Fibroblast of skin of scalp (primary cell): Measurements from ENCODE around the gene SLFN13. TPM values are rescaled to one million over a fixed set of nuclear protein-coding genes. Genes with fewer than 3 reads are reported as not detected.
A peak's percentile ranks its signal among the peaks of the same experiment; 100 is the strongest.
"Not testable (repeated sequence)": the region's sequence is repeated elsewhere in the genome, so short reads cannot be mapped to it uniquely, and the experiment has no call there.

Experiments used
- DNase-seq: peaks from one replicate; pipeline ENCODE4 v3.0.0-alpha.2; 2013
- polyA plus RNA-seq, 2 experiments: library from polyadenylated mRNA; unstranded; fragments of 120-200 nt; gene quantifications; one replicate each; pipeline ENCODE4 v1.2.1, GENCODE V29; 2013; ENCODE audit not compliant: insufficient read length in 2 of 2

SLFN13 gene, protein sequence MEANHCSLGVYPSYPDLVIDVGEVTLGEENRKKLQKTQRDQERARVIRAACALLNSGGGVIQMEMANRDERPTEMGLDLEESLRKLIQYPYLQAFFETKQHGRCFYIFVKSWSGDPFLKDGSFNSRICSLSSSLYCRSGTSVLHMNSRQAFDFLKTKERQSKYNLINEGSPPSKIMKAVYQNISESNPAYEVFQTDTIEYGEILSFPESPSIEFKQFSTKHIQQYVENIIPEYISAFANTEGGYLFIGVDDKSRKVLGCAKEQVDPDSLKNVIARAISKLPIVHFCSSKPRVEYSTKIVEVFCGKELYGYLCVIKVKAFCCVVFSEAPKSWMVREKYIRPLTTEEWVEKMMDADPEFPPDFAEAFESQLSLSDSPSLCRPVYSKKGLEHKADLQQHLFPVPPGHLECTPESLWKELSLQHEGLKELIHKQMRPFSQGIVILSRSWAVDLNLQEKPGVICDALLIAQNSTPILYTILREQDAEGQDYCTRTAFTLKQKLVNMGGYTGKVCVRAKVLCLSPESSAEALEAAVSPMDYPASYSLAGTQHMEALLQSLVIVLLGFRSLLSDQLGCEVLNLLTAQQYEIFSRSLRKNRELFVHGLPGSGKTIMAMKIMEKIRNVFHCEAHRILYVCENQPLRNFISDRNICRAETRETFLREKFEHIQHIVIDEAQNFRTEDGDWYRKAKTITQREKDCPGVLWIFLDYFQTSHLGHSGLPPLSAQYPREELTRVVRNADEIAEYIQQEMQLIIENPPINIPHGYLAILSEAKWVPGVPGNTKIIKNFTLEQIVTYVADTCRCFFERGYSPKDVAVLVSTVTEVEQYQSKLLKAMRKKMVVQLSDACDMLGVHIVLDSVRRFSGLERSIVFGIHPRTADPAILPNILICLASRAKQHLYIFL
- polyA plus RNA-seq (2013, experiment 1 of 2; ENCODE audit: insufficient read length) = 1.8 TPM
- polyA plus RNA-seq (2013, experiment 2 of 2; ENCODE audit: insufficient read length) = 0.71 TPM

DNA sequence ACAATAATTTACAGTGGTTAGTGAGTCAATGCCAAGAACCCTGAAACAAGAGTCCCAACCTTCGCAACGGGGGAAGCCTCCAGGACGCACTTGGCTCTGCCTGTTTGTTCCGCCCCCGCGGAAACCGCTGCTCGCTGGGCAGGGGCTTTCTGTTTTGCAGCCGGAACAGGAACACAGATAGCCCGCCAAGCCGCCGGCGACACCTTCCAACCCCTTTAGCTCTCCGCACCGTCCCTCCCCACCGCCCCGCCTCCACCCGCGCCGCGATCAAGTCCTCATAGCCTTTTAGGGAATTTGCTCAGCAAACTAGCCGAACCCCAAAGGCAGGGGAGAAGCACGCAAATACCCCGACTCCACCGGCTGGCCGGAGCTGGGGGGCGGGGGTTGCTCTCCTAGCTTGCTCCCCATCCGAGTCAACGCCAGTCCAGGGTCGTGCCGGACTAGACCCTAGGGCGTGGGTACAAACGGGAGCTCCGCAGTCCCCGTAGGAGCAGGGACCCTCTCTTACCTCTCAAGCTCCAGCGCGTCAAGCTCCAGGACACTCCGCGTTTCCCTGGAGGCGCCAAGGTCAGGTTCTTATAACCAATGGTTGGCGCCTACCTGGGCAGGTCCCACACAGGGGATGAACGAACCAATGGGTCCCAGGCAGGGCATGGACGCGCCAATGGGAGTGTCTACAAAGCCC lies at the start of gene SLFN13:
Gene SLFN13, minus strand, starts transcription at position 553 of the 685 bp plus-strand sequence. CDS start 3,086 bp downstream, outside the sequence.
- DNase-seq = peak; percentile 21

DNA sequence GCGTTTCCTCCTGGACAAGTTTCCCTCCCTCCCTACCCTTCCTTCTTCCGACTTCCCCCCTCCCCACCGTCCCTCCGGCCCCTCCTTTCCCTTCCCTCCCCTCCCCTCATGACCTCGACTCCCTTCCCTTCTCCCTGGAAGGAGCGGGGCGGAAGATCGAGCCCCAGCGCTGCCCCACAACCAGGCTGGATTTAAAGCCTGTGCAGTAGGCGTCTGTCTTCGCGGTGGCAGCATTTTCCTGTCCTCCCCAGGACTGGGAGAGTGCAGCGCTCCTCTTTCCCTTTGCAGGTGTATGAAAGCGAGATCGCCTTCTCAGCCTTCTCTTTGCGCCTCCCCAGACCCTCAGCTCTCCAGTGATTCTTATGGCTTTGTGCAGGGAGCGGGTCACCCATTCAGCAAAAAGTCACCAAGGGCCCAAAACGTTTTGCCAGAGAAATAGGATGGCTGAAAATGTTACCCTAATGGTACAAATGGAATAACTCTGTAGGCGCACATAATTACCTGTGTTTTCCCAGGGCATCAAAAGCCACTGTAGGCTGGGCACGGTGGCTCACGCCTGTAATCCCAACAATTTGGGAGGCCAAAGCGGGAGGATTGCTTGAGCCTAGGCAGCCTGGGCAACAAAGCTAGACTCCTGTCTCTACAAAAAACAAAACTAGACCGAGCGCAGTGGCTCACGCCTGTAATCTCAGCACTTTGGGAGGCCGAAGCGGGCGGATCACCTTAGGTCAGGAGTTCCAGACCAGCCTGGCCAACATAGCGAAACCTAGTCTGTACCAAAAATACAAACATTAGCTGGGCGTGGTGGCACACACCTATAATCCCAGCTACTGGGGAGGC lies 48.1 kb upstream of the SLFN13 start:
- DNase-seq = no peak

GRCh38 chr17:35493040-35493439 lies 44.5 kb upstream of the SLFN13 start:
- DNase-seq = no peak

DNA sequence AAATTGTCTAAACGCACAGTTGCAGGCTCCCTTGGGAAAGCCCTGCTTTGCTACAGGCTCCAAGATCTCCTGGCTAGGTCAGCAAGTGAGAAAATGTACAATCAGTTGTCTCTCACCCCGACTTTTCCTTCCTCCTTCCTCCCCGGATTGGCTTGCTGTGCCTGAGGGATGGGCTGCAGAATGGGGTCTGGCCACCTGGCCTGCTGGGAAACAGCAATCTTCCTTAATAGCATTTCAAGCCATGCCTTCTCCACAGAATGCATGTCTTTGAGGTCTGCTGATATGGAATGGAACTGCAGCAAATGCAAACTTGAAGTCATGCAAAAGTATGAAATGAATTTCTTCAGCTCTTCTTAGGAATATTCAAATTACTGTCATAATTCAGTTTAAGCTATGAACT lies 42.9 kb upstream of the SLFN13 start:
- no peak for DNase-seq

DNA sequence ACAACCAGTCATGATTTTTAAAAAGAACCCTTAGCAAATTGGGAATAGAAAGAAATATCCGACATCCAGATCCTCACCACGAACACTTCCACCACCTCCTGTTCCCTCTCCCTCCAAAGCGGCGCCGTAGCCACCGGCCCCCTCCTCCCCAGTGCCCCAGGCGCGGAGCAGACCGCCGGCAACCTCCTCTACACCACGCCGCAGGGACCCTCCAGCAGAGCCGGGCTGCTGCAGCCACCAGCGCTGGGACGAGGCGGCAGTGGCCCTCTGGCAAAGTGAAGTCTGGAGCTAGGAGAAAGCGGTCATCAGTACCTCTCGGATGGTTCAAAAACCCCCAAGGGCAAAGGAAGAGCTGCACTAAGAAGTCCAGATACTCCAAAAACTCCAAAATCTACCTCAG lies 41.4 kb upstream of the SLFN13 start:
- no peak for DNase-seq

- no peak for DNase-seq
Measured at GRCh38 chr17:35488991-35489390, 40.4 kb upstream of the SLFN13 start.

- DNase-seq = peak; percentile 26
Measured at GRCh38 chr17:35486920-35487732, 38.6 kb upstream of the SLFN13 start.

- no peak for DNase-seq
Measured at GRCh38 chr17:35479271-35479670, 30.7 kb upstream of the SLFN13 start.

GRCh38 chr17:35477248-35477647 lies 28.7 kb upstream of the SLFN13 start:
- DNase-seq = no peak

- DNase-seq = no peak
Measured at GRCh38 chr17:35476283-35476820, 27.8 kb upstream of the SLFN13 start.

DNA sequence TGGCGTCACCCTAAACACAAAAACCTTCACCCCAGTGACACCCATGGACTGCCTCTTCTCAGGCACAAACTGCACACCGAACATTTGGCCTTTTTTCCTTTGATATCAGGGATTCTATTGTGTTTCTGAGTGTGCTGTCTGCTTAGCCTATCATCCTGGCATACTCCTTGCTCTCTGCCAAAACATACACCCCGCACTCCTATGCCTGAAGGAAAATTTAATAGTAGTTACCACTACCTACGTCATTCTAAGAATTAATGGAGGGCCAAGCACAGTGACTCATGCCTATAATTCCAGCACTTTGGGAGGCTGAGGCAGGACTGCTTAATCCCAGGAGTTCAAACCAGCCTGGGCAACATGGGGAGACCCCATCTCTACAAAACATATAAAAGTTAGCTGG lies 19.9 kb upstream of the SLFN13 start:
- no peak for DNase-seq

GRCh38 chr17:35467824-35468223 lies 19.3 kb upstream of the SLFN13 start:
- no peak for DNase-seq

GRCh38 chr17:35460354-35460851 lies 11.8 kb upstream of the SLFN13 start:
- DNase-seq = no peak

GRCh38 chr17:35454035-35454434 lies 5.5 kb upstream of the SLFN13 start:
- DNase-seq = not testable (repeated sequence)

DNA sequence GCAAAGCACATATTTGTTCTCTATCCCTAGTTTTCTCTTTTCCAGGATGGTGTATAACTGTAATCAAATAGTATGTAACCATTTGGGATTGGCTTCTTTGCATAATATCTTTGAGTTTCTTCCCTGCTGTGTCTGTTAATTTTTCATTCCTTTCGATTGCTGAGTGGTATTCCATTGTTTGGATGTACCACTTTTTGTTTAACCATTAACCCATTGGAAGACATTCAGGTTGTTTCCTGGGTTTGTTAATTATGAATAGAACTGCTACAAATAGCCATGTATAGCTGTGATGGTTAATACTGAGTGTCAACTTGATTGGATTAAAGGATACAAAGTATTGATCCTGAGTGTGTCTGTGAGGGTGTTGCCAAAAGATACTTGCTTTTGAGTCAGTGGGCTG lies 4.6 kb upstream of the SLFN13 start:
- DNase-seq = no peak

DNA sequence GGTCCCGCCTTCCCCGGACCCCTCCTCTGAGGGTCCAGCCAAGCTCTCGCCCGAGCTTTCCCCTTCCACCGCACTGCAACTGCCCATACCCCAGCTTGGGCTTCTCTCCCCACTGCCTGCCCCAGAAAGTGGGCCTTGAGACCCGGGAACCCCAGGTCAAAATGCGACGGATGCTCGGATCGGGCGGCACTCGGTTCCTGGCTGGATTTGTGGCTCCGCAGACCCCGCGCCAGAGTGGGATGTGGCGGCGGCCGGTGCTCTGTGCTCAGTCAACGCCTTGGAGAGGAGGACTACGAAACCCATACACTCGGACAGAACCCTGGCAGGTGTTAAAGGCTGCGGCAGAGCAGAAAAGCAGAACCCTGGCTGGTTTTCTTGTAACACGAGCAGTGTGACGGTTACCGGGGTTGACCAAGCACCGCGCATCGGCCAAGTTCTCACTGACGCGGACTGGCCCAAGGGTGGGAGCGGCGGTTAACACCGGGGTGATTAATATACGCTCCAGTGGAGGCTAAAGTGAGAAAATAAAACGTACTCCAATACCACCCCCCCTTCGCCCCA lies 885 bp upstream of the SLFN13 start:
- no peak for DNase-seq

DNA sequence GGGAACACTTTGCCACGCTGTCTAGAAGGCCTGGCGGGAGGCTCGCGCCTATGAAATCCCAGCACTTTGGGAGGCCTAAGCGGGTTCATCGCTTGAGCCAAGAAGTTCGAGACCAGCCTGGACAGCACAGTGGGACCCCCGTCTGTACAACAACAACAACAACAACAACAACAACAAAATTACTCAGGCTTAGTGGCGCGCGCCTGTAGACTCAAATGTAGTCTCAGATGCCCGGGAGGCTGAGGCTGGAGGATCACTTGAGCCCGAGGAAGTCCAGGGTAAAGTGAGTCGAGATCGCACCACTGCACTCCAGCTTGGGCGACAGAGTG lies 297 bp upstream of the SLFN13 start:
- DNase-seq = no peak

DNA sequence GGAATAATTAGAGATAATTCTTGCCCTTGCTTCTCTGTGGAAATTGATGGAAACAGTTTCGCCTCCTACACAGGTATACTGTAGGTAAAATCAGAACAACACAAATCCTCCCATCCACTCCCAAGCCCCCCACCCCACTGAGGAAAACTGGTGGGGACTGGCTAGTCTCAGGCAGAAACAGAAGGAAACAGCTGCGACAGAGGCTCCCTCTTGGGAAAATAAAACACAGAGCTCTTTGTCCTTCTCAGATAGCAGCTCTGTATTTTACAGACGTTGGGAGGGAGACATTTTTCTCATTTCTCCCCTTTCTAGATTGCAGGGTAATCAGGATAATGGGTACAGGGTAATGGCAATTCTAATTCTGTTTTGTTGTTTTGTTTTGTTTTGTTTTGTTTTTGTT lies 1.1 kb downstream of the SLFN13 start:
- DNase-seq = no peak

GRCh38 chr17:35438433-35438832 lies 10.1 kb downstream of the SLFN13 start:
- no peak for DNase-seq
